Neural cell (in vitro differentiated cells): ENCODE measurements around the gene APBB2. TPM values are rescaled to one million over a fixed set of nuclear protein-coding genes. Genes with fewer than 3 reads are reported as not detected.

Experiments used
- H2AFZ ChIP-seq: fragments of 200-600, 300-800 bp; sonication (generic), shearing (Covaris generic); 2 replicates; pipeline ENCODE4 v1.6.0; 2014; ENCODE audit warnings: low read depth, mild to moderate bottlenecking, antibody characterized with exemption, low read length, moderate library complexity
- H3F3A ChIP-seq: fragments of 200-600 bp; shearing (Covaris generic); 2 replicates; pipeline ENCODE4 v1.6.1; 2016; ENCODE audit warnings: mild to moderate bottlenecking, moderate library complexity, mixed read lengths, antibody characterized with exemption, low read length; ENCODE audit not compliant: insufficient read depth, poor library complexity, severe bottlenecking
- H3K27ac ChIP-seq: fragments of 200-600, 300-800 bp; sonication (generic), shearing (Covaris generic); 2 replicates; pipeline ENCODE4 v1.5.1; 2014; ENCODE audit warnings: mild to moderate bottlenecking, low read length, moderate library complexity
- H3K27me3 ChIP-seq: fragments of 300-800, 200-600 bp; sonication (generic), shearing (Covaris generic); 2 replicates; pipeline ENCODE4 v1.6.0; 2014; ENCODE audit warnings: mild to moderate bottlenecking, low read depth, low read length, moderate library complexity; ENCODE audit not compliant: insufficient read depth
- H3K36me3 ChIP-seq: fragments of 300-800, 200-600 bp; sonication (generic), shearing (Covaris generic); 2 replicates; pipeline ENCODE4 v1.5.1; 2014; ENCODE audit warnings: mild to moderate bottlenecking, antibody characterized with exemption, low read length, moderate library complexity; ENCODE audit not compliant: insufficient read depth
- H3K4me2 ChIP-seq: fragments of 300-800, 200-600 bp; sonication (generic), shearing (Covaris generic); 2 replicates; pipeline ENCODE4 v1.6.0; 2014; ENCODE audit warnings: mild to moderate bottlenecking, low read length
- H3K4me3 ChIP-seq: fragments of 300-800, 200-600 bp; sonication (generic), shearing (Covaris generic); 2 replicates; pipeline ENCODE4 v1.5.1; 2014; ENCODE audit warnings: mild to moderate bottlenecking, low read length, moderate library complexity
- H3K79me2 ChIP-seq: fragments of 200-600 bp; shearing (Covaris generic); replicated peaks from 2 replicates; pipeline ENCODE4 v1.6.0; 2014; ENCODE audit warnings: mild to moderate bottlenecking, low read length, moderate library complexity; ENCODE audit not compliant: insufficient read depth
- H3K9ac ChIP-seq: fragments of 300-800, 200-600 bp; sonication (generic), shearing (Covaris generic); 2 replicates; pipeline ENCODE4 v1.6.1; 2016; ENCODE audit warnings: mild to moderate bottlenecking, low read length, mixed read lengths
- H3K9me2 ChIP-seq: fragments of 200-600 bp; shearing (Covaris generic); 2 replicates; pipeline ENCODE4 v1.6.1; 2016; ENCODE audit warnings: mild to moderate bottlenecking, low read length, mixed read lengths; ENCODE audit not compliant: insufficient read depth
- H3K9me3 ChIP-seq: fragments of 200-600, 300-800 bp; sonication (generic), shearing (Covaris generic); 2 replicates; pipeline ENCODE4 v1.6.1; 2016; ENCODE audit warnings: mild to moderate bottlenecking, mixed run types, low read length, moderate library complexity, mixed read lengths
- H4K20me1 ChIP-seq: fragments of 200-600 bp; shearing (Covaris generic); 2 replicates; pipeline ENCODE4 v1.6.1; 2016; ENCODE audit warnings: mild to moderate bottlenecking, mixed run types; ENCODE audit not compliant: insufficient read depth
- CTCF ChIP-seq: fragments of 450-650 bp; IDR thresholded peaks from 2 replicates; pipeline ENCODE4 v1.5.1; 2014; ENCODE audit warnings: antibody characterized with exemption, mild to moderate bottlenecking, moderate library complexity; ENCODE audit not compliant: poor library complexity, severe bottlenecking
- EP300 ChIP-seq: fragments of 450-650 bp; conservative IDR thresholded peaks from 2 replicates; pipeline ENCODE4 v1.6.1; 2014; ENCODE audit warnings: antibody characterized with exemption, mild to moderate bottlenecking, moderate library complexity; ENCODE audit not compliant: poor library complexity, severe bottlenecking
- EZH2 ChIP-seq: fragments of 200-600, 300-800 bp; shearing (Covaris generic), sonication (generic); IDR thresholded peaks from 2 replicates; pipeline ENCODE4 v1.6.1; 2014; ENCODE audit warnings: antibody characterized with exemption, low read length, borderline replicate concordance, mild to moderate bottlenecking; ENCODE audit not compliant: insufficient read depth, poor library complexity, severe bottlenecking
- MXI1 ChIP-seq: fragments of 450-650 bp; conservative IDR thresholded peaks from 2 replicates; pipeline ENCODE4 v1.6.1; 2014; ENCODE audit warnings: antibody characterized with exemption, mild to moderate bottlenecking; ENCODE audit not compliant: poor library complexity, severe bottlenecking
- POLR2AphosphoS5 ChIP-seq: IDR thresholded peaks from 2 replicates; pipeline ENCODE4 v1.6.1; 2012
- RAD21 ChIP-seq: fragments of 450-650 bp; conservative IDR thresholded peaks from 2 replicates; pipeline ENCODE4 v1.6.1; 2014; ENCODE audit warnings: antibody characterized with exemption, mild to moderate bottlenecking, moderate library complexity
- REST ChIP-seq: IDR thresholded peaks from 2 replicates; pipeline ENCODE4 v1.6.1; 2012; ENCODE audit warnings: borderline replicate concordance
- SMC3 ChIP-seq: fragments of 450-650 bp; conservative IDR thresholded peaks from 2 replicates; pipeline ENCODE4 v1.6.1; 2014; ENCODE audit warnings: antibody characterized with exemption, mild to moderate bottlenecking, moderate library complexity; ENCODE audit not compliant: poor library complexity
- TAF1 ChIP-seq: IDR thresholded peaks from 2 replicates; pipeline ENCODE4 v1.6.1; 2012; ENCODE audit warnings: low read depth
- polyA plus RNA-seq: library from polyadenylated mRNA; depleted of rRNA; stranded (reverse); fragments of >200 nt; gene quantifications from 2 replicates; pipeline ENCODE4 v1.2.3, GENCODE V29; 2014

APBB2 gene
- polyA plus RNA-seq, 1 donor from 2014 or later = 41.9 TPM

- H3F3A ChIP-seq = no peaks in the 10 kb centered on the region
- no peak overlapping the region for H3K4me2 ChIP-seq
Measured at GRCh38 chr4:41209901-41210300, 4.4 kb downstream of the APBB2 start.

GRCh38 chr4:41209187-41209586 is 5.2 kb downstream of the APBB2 start:
- Histone ChIP-seq H2AFZ (no peak overlapping the region), H3K79me2 (peaks cover 10% of the 10 kb centered on the region), H3K27ac (no peak overlapping the region), H3K9me2 (no peaks in the 10 kb centered on the region), H3K9me3 (no peaks in the 10 kb centered on the region), H4K20me1 (no peaks in the 10 kb centered on the region), H3K4me3 (no peak overlapping the region), H3K4me2 (no peak overlapping the region), H3K27me3 (no peaks in the 10 kb centered on the region), H3K9ac (no peak overlapping the region), H3F3A (no peaks in the 10 kb centered on the region), H3K36me3 (no peaks in the 10 kb centered on the region)
- no peak for TF ChIP-seq TAF1

More at GRCh38 chr4:41209901-41210300, 4.4 kb downstream of the APBB2 start:
- no peaks in the 10 kb centered on the region for H3K27me3 ChIP-seq
- H3K27ac ChIP-seq = no peak overlapping the region
- H2AFZ ChIP-seq = no peak overlapping the region
- TF ChIP-seq CTCF (no peak), REST (no peak), RAD21 (no peak), SMC3 (no peak), EP300 (no peak)
- no peaks in the 10 kb centered on the region for H4K20me1 ChIP-seq
- H3K79me2 ChIP-seq = peaks cover 10% of the 10 kb centered on the region
- no peaks in the 10 kb centered on the region for H3K36me3 ChIP-seq
- no peaks in the 10 kb centered on the region for H3K9me3 ChIP-seq
- no peak overlapping the region for H3K4me3 ChIP-seq
- H3K9ac ChIP-seq = no peak overlapping the region
- no peaks in the 10 kb centered on the region for H3K9me2 ChIP-seq

- Histone ChIP-seq H3K27ac (no peak overlapping the region), H3K9ac (no peak overlapping the region), H2AFZ (no peak overlapping the region), H3K4me2 (no peak overlapping the region), H3K9me2 (no peaks in the 10 kb centered on the region), H3F3A (no peaks in the 10 kb centered on the region), H3K4me3 (no peak overlapping the region), H3K9me3 (no peaks in the 10 kb centered on the region), H3K79me2 (peaks cover 10% of the 10 kb centered on the region), H3K36me3 (no peaks in the 10 kb centered on the region), H4K20me1 (no peaks in the 10 kb centered on the region), H3K27me3 (no peaks in the 10 kb centered on the region)
- TF ChIP-seq MXI1 (no peak), SMC3 (no peak), EZH2 (no peak), RAD21 (no peak), POLR2AphosphoS5 (no peak), REST (no peak), TAF1 (no peak), EP300 (no peak), CTCF (no peak)
Measured at GRCh38 chr4:41207291-41207831, 7.0 kb downstream of the APBB2 start.
